ENCODE measurements around the gene KRTAP10-2. TPM values are rescaled to one million over a fixed set of nuclear protein-coding genes. Genes with fewer than 3 reads are reported as not detected.

KRTAP10-2 gene
- total RNA-seq, 1 experiment from 2014 or later, result not detected

Other genes with a start within 250 kb of the KRTAP10-2 start
- 5.0 and 11.0 TPM in 2 replicates for gene CFAP410, start 212.1 kb downstream of the KRTAP10-2 start, total RNA-seq (2014; rRNA removed; shearing (Covaris generic))
- 0.21 and 0.37 TPM in 2 replicates for gene TRPM2, start 197.9 kb downstream of the KRTAP10-2 start, total RNA-seq (2014; rRNA removed; shearing (Covaris generic))
- 1.5 TPM in 2 replicates for gene LRRC3, start 96.0 kb downstream of the KRTAP10-2 start, total RNA-seq (2014; rRNA removed; shearing (Covaris generic))
- gene KRTAP10-1, start 11.3 kb downstream of the KRTAP10-2 start, total RNA-seq (2014; rRNA removed; shearing (Covaris generic)), result not detected in 2 replicates
- not detected in 2 replicates for gene KRTAP10-3, start 7.3 kb upstream of the KRTAP10-2 start, total RNA-seq (2014; rRNA removed; shearing (Covaris generic))
- gene KRTAP10-4, start 22.2 kb upstream of the KRTAP10-2 start, total RNA-seq (2014; rRNA removed; shearing (Covaris generic)), result not detected in 2 replicates
- gene KRTAP10-5, start 29.1 kb upstream of the KRTAP10-2 start, total RNA-seq (2014; rRNA removed; shearing (Covaris generic)), result not detected in 2 replicates
- not detected in 2 replicates for gene KRTAP10-6, start 41.0 kb upstream of the KRTAP10-2 start, total RNA-seq (2014; rRNA removed; shearing (Covaris generic))
- gene KRTAP10-7, start 49.1 kb upstream of the KRTAP10-2 start, total RNA-seq (2014; rRNA removed; shearing (Covaris generic)), result not detected in 2 replicates
- gene KRTAP10-8, start 60.6 kb upstream of the KRTAP10-2 start, total RNA-seq (2014; rRNA removed; shearing (Covaris generic)), result not detected in 2 replicates
- not detected in 2 replicates for gene KRTAP10-9, start 75.6 kb upstream of the KRTAP10-2 start, total RNA-seq (2014; rRNA removed; shearing (Covaris generic))
- gene KRTAP10-10, start 85.9 kb upstream of the KRTAP10-2 start, total RNA-seq (2014; rRNA removed; shearing (Covaris generic)), result not detected in 2 replicates
- not detected in 2 replicates for gene KRTAP10-11, start 94.9 kb upstream of the KRTAP10-2 start, total RNA-seq (2014; rRNA removed; shearing (Covaris generic))
- not detected in 2 replicates for gene KRTAP12-4, start 103.2 kb upstream of the KRTAP10-2 start, total RNA-seq (2014; rRNA removed; shearing (Covaris generic))
- gene KRTAP12-3, start 106.4 kb upstream of the KRTAP10-2 start, total RNA-seq (2014; rRNA removed; shearing (Covaris generic)), result not detected in 2 replicates
- gene KRTAP12-2, start 115.4 kb upstream of the KRTAP10-2 start, total RNA-seq (2014; rRNA removed; shearing (Covaris generic)), result not detected in 2 replicates
- gene KRTAP12-1, start 130.7 kb upstream of the KRTAP10-2 start, total RNA-seq (2014; rRNA removed; shearing (Covaris generic)), result not detected in 2 replicates
- not detected in 2 replicates for gene KRTAP10-12, start 145.7 kb upstream of the KRTAP10-2 start, total RNA-seq (2014; rRNA removed; shearing (Covaris generic))
- gene TSPEAR, start 160.1 kb upstream of the KRTAP10-2 start, total RNA-seq (2014; rRNA removed; shearing (Covaris generic)), result not detected in 2 replicates

All from SK-MEL-5 (cell line).